Lower lobe of right lung (tissue), 2 donors: ENCODE results near the gene TTC28. TPM values are rescaled to one million over a fixed set of nuclear protein-coding genes. Genes with fewer than 3 reads are reported as not detected.

Experiments used
- ATAC-seq, 2 donors: fragments of 200-7000 bp; cut with Tn5 transposase; one replicate each; pipeline ENCODE4 v1.9.1; 2020 to 2022; ENCODE audit warnings: mild to moderate bottlenecking in 2 of 2, moderate library complexity in 2 of 2
- DNase-seq: peaks from one replicate; pipeline ENCODE4 v3.0.0-alpha.2; 2020
- H3K27ac ChIP-seq: fragments of 200-600 bp; one replicate; pipeline ENCODE4 v1.8.0; 2022
- H3K27me3 ChIP-seq: fragments of 200-600 bp; one replicate; pipeline ENCODE4 v1.8.0; 2022; ENCODE audit warnings: low read depth
- H3K36me3 ChIP-seq: fragments of 200-600 bp; one replicate; pipeline ENCODE4 v1.8.0; 2022; ENCODE audit warnings: mild to moderate bottlenecking
- H3K4me1 ChIP-seq: fragments of 200-600 bp; one replicate; pipeline ENCODE4 v1.8.0; 2022
- H3K4me3 ChIP-seq: fragments of 200-600 bp; one replicate; pipeline ENCODE4 v1.8.0; 2022; ENCODE audit warnings: mild to moderate bottlenecking
- H3K9me3 ChIP-seq: fragments of 200-600 bp; one replicate; pipeline ENCODE4 v1.8.0; 2022
- CTCF ChIP-seq: fragments of 200-600 bp; IDR thresholded peaks from one replicate; pipeline ENCODE4 v1.8.0; 2022; ENCODE audit warnings: antibody characterized with exemption, mild to moderate bottlenecking
- intact Hi-C: fragments of 100-400 bp; cut with DNase I; formaldehyde crosslinking; loops from one replicate; pipeline ENCODE4 v1.11.0; 2022
- total RNA-seq: library from RNA; stranded (reverse); fragmentation: NEBNext Ultra II Directional; extraction: Animal tissue kit (Norgen Biotek cat#: 25700); gene quantifications from one replicate; pipeline ENCODE4 v1.2.1, GENCODE V29; 2021
- donor health status: DM: no; HTN: yes; CAD: no; lungs with severe emphysema.

Gene TTC28
- total RNA-seq, 1 donor from 2014 or later, result 39.6 TPM

GRCh38 chr22:28025333-28025732, 654.3 kb downstream of the TTC28 start:
- Histone ChIP-seq H3K27me3 (no peaks in the 10 kb centered on the region), H3K9me3 (no peaks in the 10 kb centered on the region), H3K4me1 (peaks cover 46% of the 10 kb centered on the region), H3K36me3 (peaks cover 13% of the 10 kb centered on the region), H3K4me3 (no peak overlapping the region), H3K27ac (no peak overlapping the region)
- intact Hi-C loops, result loop anchor here (10.0 kb wide), 1 partner anchor 569 kb away; no protein-coding TSS in a partner anchor
- no peak for TF ChIP-seq CTCF
- ATAC-seq, result no peak
- DNase-seq, result no peak

GRCh38 chr22:28024422-28024888, 655.2 kb downstream of the TTC28 start:
- H3K27ac ChIP-seq, result no peak overlapping the region
- H3K27me3 ChIP-seq, result no peaks in the 10 kb centered on the region
- H3K36me3 ChIP-seq, result peaks cover 8% of the 10 kb centered on the region
- H3K9me3 ChIP-seq, result no peaks in the 10 kb centered on the region
- TF ChIP-seq CTCF, result no peak
- DNase-seq, result no peak
- intact Hi-C loops, result loop anchor here (10.0 kb wide), 1 partner anchor 570 kb away; no protein-coding TSS in a partner anchor
- ATAC-seq, result no peak
- peaks cover 46% of the 10 kb centered on the region for H3K4me1 ChIP-seq
- no peak overlapping the region for H3K4me3 ChIP-seq

GRCh38 chr22:28023774-28024173, 655.9 kb downstream of the TTC28 start:
- DNase-seq (no peak), ATAC-seq (no peak)
- intact Hi-C loops, result loop anchor here (10.0 kb wide), 1 partner anchor 571 kb away; no protein-coding TSS in a partner anchor
- Histone ChIP-seq H3K4me3 (no peak overlapping the region), H3K27me3 (no peaks in the 10 kb centered on the region), H3K9me3 (no peaks in the 10 kb centered on the region), H3K4me1 (peaks cover 41% of the 10 kb centered on the region), H3K27ac (no peak overlapping the region), H3K36me3 (peaks cover 8% of the 10 kb centered on the region)
- no peak for TF ChIP-seq CTCF

- Histone ChIP-seq H3K27me3 (no peaks in the 10 kb centered on the region), H3K4me1 (peaks cover 33% of the 10 kb centered on the region), H3K27ac (no peak overlapping the region), H3K9me3 (no peaks in the 10 kb centered on the region), H3K36me3 (peaks cover 8% of the 10 kb centered on the region), H3K4me3 (no peak overlapping the region)
- DNase-seq, result no peak
- TF ChIP-seq CTCF, result no peak
- intact Hi-C loops, result loop anchor here (10.0 kb wide), 1 partner anchor 572 kb away; no protein-coding TSS in a partner anchor
- ATAC-seq, result no peak
Observed at GRCh38 chr22:28023036-28023435, 656.6 kb downstream of the TTC28 start.

GRCh38 chr22:28021998-28022660, 657.5 kb downstream of the TTC28 start:
- ATAC-seq (no peak), DNase-seq (no peak)
- no peaks in the 10 kb centered on the region for H3K27me3 ChIP-seq
- H3K4me3 ChIP-seq, result no peak overlapping the region
- no peak overlapping the region for H3K27ac ChIP-seq
- H3K36me3 ChIP-seq, result peaks cover 8% of the 10 kb centered on the region
- intact Hi-C loops, result loop anchor here (10.0 kb wide), 1 partner anchor 573 kb away; no protein-coding TSS in a partner anchor
- no peak for TF ChIP-seq CTCF
- peaks cover 24% of the 10 kb centered on the region for H3K4me1 ChIP-seq
- no peaks in the 10 kb centered on the region for H3K9me3 ChIP-seq
